H9 (cell line): Measurements from ENCODE around the gene DPYD. TPM values are rescaled to one million over a fixed set of nuclear protein-coding genes. Genes with fewer than 3 reads are reported as not detected.

Experiments used
- DNase-seq: peaks from one replicate; pipeline ENCODE4 v3.0.0-alpha.2; 2017
- H2AFZ ChIP-seq: one replicate; pipeline ENCODE4 v1.6.1; 2013; ENCODE audit warnings: mild to moderate bottlenecking, low read length, control low read depth, moderate library complexity
- H2AK5ac ChIP-seq: 2 replicates; pipeline ENCODE4 v1.6.1; 2013; ENCODE audit warnings: low read length, control low read depth, mixed read lengths; ENCODE audit not compliant: insufficient read length
- H2BK120ac ChIP-seq: one replicate; pipeline ENCODE4 v1.6.1; 2013; ENCODE audit warnings: low read depth, mild to moderate bottlenecking, low read length, control low read depth, inconsistent platforms; ENCODE audit not compliant: poor library complexity, severe bottlenecking
- H2BK12ac ChIP-seq: 2 replicates; pipeline ENCODE4 v1.6.1; 2013; ENCODE audit warnings: low read length, control low read depth, mixed read lengths, low read depth; ENCODE audit not compliant: insufficient read length
- H2BK15ac ChIP-seq: 2 replicates; pipeline ENCODE4 v1.6.1; 2013; ENCODE audit warnings: low read depth, low read length, control low read depth
- H2BK20ac ChIP-seq: one replicate; pipeline ENCODE4 v1.6.1; 2013; ENCODE audit warnings: low read depth, mild to moderate bottlenecking, low read length, control low read depth, inconsistent platforms; ENCODE audit not compliant: poor library complexity, severe bottlenecking
- H2BK5ac ChIP-seq: 2 replicates; pipeline ENCODE4 v1.6.1; 2013; ENCODE audit warnings: low read length, control low read depth, mixed read lengths; ENCODE audit not compliant: insufficient read length
- H3K14ac ChIP-seq: 2 replicates; pipeline ENCODE4 v1.6.1; 2013; ENCODE audit warnings: low read length, control low read depth; ENCODE audit not compliant: insufficient read depth
- H3K18ac ChIP-seq: 2 replicates; pipeline ENCODE4 v1.6.1; 2013; ENCODE audit warnings: low read depth, mild to moderate bottlenecking, mixed read lengths, low read length, control low read depth; ENCODE audit not compliant: insufficient read length
- H3K23ac ChIP-seq: 2 replicates; pipeline ENCODE4 v1.6.1; 2013; ENCODE audit warnings: low read length, control low read depth, mixed read lengths, low read depth; ENCODE audit not compliant: insufficient read length
- H3K23me2 ChIP-seq: 2 replicates; pipeline ENCODE4 v1.6.1; 2013; ENCODE audit warnings: low read depth, mild to moderate bottlenecking, mixed read lengths, low read length, control low read depth; ENCODE audit not compliant: insufficient read length, poor library complexity, severe bottlenecking
- H3K27ac ChIP-seq: 2 replicates; pipeline ENCODE4 v1.5.1; 2013; ENCODE audit warnings: low read length, control low read depth, mixed read lengths, low read depth; ENCODE audit not compliant: insufficient read length
- H3K27me3 ChIP-seq: 2 replicates; pipeline ENCODE4 v1.6.1; 2013; ENCODE audit warnings: low read length, control low read depth, inconsistent platforms; ENCODE audit not compliant: insufficient read depth
- H3K4ac ChIP-seq: 2 replicates; pipeline ENCODE4 v1.6.1; 2013; ENCODE audit warnings: low read depth, mild to moderate bottlenecking, control low read depth, inconsistent platforms, low read length, moderate library complexity
- H3K4me1 ChIP-seq: 2 replicates; pipeline ENCODE4 v1.6.1; 2013; ENCODE audit warnings: low read length, control low read depth, inconsistent platforms; ENCODE audit not compliant: insufficient read depth
- H3K4me2 ChIP-seq: 2 replicates; pipeline ENCODE4 v1.6.1; 2013; ENCODE audit warnings: low read length, control low read depth, mixed read lengths; ENCODE audit not compliant: insufficient read length, insufficient read depth
- H3K56ac ChIP-seq: 2 replicates; pipeline ENCODE4 v1.6.1; 2013; ENCODE audit warnings: low read depth, mild to moderate bottlenecking, mixed read lengths, low read length, control low read depth; ENCODE audit not compliant: insufficient read length
- H3K79me1 ChIP-seq: 2 replicates; pipeline ENCODE4 v1.6.1; 2013; ENCODE audit warnings: low read depth, mild to moderate bottlenecking, moderate library complexity, low read length, control low read depth, inconsistent platforms; ENCODE audit not compliant: insufficient read depth, poor library complexity, severe bottlenecking
- H3K79me2 ChIP-seq: 2 replicates; pipeline ENCODE4 v1.6.1; 2013; ENCODE audit warnings: low read length, control low read depth, inconsistent platforms; ENCODE audit not compliant: insufficient read depth
- H3K9ac ChIP-seq: 2 replicates; pipeline ENCODE4 v1.6.1; 2013; ENCODE audit warnings: low read length, control low read depth, mixed read lengths; ENCODE audit not compliant: insufficient read length; ENCODE audit errors: extremely low read depth
- H3K9me3 ChIP-seq: one replicate; pipeline ENCODE4 v1.6.1; 2013; ENCODE audit warnings: low read depth, low read length, inconsistent platforms; ENCODE audit not compliant: control insufficient read depth
- H3T11ph ChIP-seq: one replicate; pipeline ENCODE4 v1.6.1; 2013; ENCODE audit warnings: mild to moderate bottlenecking, low read length, control low read depth, inconsistent platforms
- H4K20me1 ChIP-seq: one replicate; pipeline ENCODE4 v1.6.1; 2013; ENCODE audit not compliant: control insufficient read depth, insufficient read length, insufficient read depth
- H4K5ac ChIP-seq: 2 replicates; pipeline ENCODE4 v1.6.1; 2013; ENCODE audit warnings: low read depth, mild to moderate bottlenecking, mixed read lengths, low read length, control low read depth; ENCODE audit not compliant: insufficient read length
- H4K8ac ChIP-seq: replicated peaks from 2 replicates; pipeline ENCODE4 v1.6.1; 2013; ENCODE audit warnings: low read length, control low read depth, mixed read lengths, low read depth; ENCODE audit not compliant: insufficient read length
- H4K91ac ChIP-seq: 2 replicates; pipeline ENCODE4 v1.6.1; 2013; ENCODE audit warnings: low read depth, mild to moderate bottlenecking, moderate library complexity, mixed read lengths, low read length, control low read depth; ENCODE audit not compliant: insufficient read length
- H3K27ac Mint-ChIP-seq, 3 experiments: 2 replicates in 2 of 3; 3 replicates in 1 of 3; pipeline ENCODE4 v1.8.0; 2020 to 2021; ENCODE audit warnings: mixed read lengths in 3 of 3, mild to moderate bottlenecking in 1 of 3, moderate library complexity in 1 of 3
- H3K27me3 Mint-ChIP-seq: 2 replicates; pipeline ENCODE4 v1.8.0; 2021; ENCODE audit warnings: low read depth, mild to moderate bottlenecking, moderate library complexity, mixed read lengths
- H3K36me3 Mint-ChIP-seq, 3 experiments: 2 replicates in 2 of 3; 3 replicates in 1 of 3; pipeline ENCODE4 v1.8.0; 2020 to 2021; ENCODE audit warnings: low read depth in 3 of 3, mixed read lengths in 3 of 3; ENCODE audit not compliant: insufficient read depth in 1 of 3
- H3K4me1 Mint-ChIP-seq, 2 experiments: 2 replicates each; pipeline ENCODE4 v1.8.0; 2020; ENCODE audit warnings: mixed read lengths in 2 of 2
- H3K4me3 Mint-ChIP-seq, 2 experiments: 2 replicates in 1 of 2; 3 replicates in 1 of 2; pipeline ENCODE4 v1.8.0; 2020 to 2021; ENCODE audit warnings: mild to moderate bottlenecking in 2 of 2, mixed read lengths in 2 of 2, moderate library complexity in 1 of 2
- H3K9me3 Mint-ChIP-seq, 2 experiments: 2 replicates in 1 of 2; 3 replicates in 1 of 2; pipeline ENCODE4 v1.8.0; 2020; ENCODE audit warnings: mild to moderate bottlenecking in 2 of 2, mixed read lengths in 2 of 2, moderate library complexity in 1 of 2
- CTCF ChIP-seq: fragments of 200-600 bp; sonication (generic); conservative IDR thresholded peaks from 3 replicates; pipeline ENCODE4 v1.8.0; 2021; ENCODE audit warnings: antibody characterized with exemption, mild to moderate bottlenecking
- WGBS: extraction: QIAGEN DNeasy Blood & Tissue Kit; methylation state at CpG from one replicate; pipeline ENCODE4 v1.1.7; 2013; ENCODE audit warnings: missing lambda C conversion rate, low lambda C conversion rate, mixed read lengths; ENCODE audit not compliant: insufficient read length; ENCODE audit errors: extremely low coverage; 5-methylcytosine and 5-hydroxymethylcytosine counted together
- total RNA-seq: library from RNA; stranded (reverse); gene quantifications from 2 replicates; pipeline ENCODE4 v1.2.1, GENCODE V29; 2021

DPYD gene
- total RNA-seq, 1 experiment from 2014 or later, result 0.37 TPM

- no peak overlapping the region for H3K9ac ChIP-seq
- no peak overlapping the region for H3K18ac ChIP-seq
- H2BK12ac ChIP-seq, result no peak overlapping the region
- no peak overlapping the region for H3K56ac ChIP-seq
- no peaks in the 10 kb centered on the region for H3K9me3 ChIP-seq
- no peaks in the 10 kb centered on the region for H3K27me3 Mint-ChIP-seq
- H3K27ac Mint-ChIP-seq, result no peak overlapping the region
- no peak overlapping the region for H2BK20ac ChIP-seq
- no CpG with 5 or more reads among the region's 2 CpGs for WGBS
- no peak overlapping the region for H3K27ac ChIP-seq
- H3K9me3 Mint-ChIP-seq, result no peaks in the 10 kb centered on the region
- no peaks in the 10 kb centered on the region for H3K79me2 ChIP-seq
- H4K20me1 ChIP-seq, result no peaks in the 10 kb centered on the region
- H3K4me1 Mint-ChIP-seq, result no peaks in the 10 kb centered on the region
- no peak overlapping the region for H2BK15ac ChIP-seq
- H3K23me2 ChIP-seq, result no peaks in the 10 kb centered on the region
- H4K5ac ChIP-seq, result no peak overlapping the region
- H3K79me1 ChIP-seq, result no peaks in the 10 kb centered on the region
- no peak overlapping the region for H3K4ac ChIP-seq
- H4K91ac ChIP-seq, result no peak overlapping the region
- no peak overlapping the region for H2BK120ac ChIP-seq
- H3K4me1 ChIP-seq, result no peaks in the 10 kb centered on the region
- no peak overlapping the region for H3K14ac ChIP-seq
- H3T11ph ChIP-seq, result no peak overlapping the region
- no peaks in the 10 kb centered on the region for H3K36me3 Mint-ChIP-seq
- H2AFZ ChIP-seq, result no peak overlapping the region
- H2BK5ac ChIP-seq, result no peak overlapping the region
- H3K4me3 Mint-ChIP-seq, result no peak overlapping the region
- H3K4me2 ChIP-seq, result no peak overlapping the region
- DNase-seq, result no peak
- no peaks in the 10 kb centered on the region for H3K27me3 ChIP-seq
- no peak overlapping the region for H3K23ac ChIP-seq
- TF ChIP-seq CTCF, result no peak
- H2AK5ac ChIP-seq, result no peak overlapping the region
- no peak overlapping the region for H4K8ac ChIP-seq
Measured at GRCh38 chr1:97780884-97781283, 139.9 kb downstream of the DPYD start.
